SK-N-SH treated with all-trans-retinoic acid at 6 μM for 48 hours (cell line): ENCODE measurements around the gene LCN12.

Experiments used
- OSR1 ChIP-seq: fragments of 250-450 bp; sonication (Bioruptor Pico); IDR thresholded peaks from 2 replicates; pipeline ENCODE4 v1.8.0; 2022; ENCODE audit warnings: moderate library complexity, mild to moderate bottlenecking, inconsistent platforms
- ZFP30 ChIP-seq: fragments of 450-650 bp; formaldehyde crosslinking; IDR thresholded peaks from 2 replicates; pipeline ENCODE4 v1.5.0; 2022; ENCODE audit warnings: mild to moderate bottlenecking, moderate library complexity
- ZNF70 ChIP-seq: fragments of 450-650 bp; formaldehyde crosslinking; IDR thresholded peaks from 2 replicates; pipeline ENCODE4 v1.5.0; 2020; ENCODE audit warnings: mild to moderate bottlenecking, moderate library complexity

DNA sequence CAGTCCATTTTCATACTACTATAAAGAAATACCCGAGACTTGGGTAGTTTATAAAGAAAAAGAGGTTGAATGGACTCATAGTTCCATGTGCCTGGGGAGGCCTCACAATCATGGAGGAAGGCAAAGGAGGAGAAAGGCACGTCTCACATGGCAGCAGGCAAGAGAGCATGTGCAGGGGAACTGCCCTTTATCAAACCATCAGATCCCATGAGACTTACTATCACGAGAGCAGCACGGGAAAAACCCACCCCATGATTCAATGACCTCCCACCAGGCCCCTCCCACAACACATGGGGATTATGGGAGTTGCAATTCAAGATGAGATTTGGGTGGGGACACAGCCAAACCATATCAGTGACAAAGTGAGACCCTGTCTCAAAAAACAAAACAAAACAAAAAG lies 45.8 kb upstream of the LCN12 start:
- TF ChIP-seq ZFP30 (CRISPR knock-in tag) (no peak), OSR1 (CRISPR knock-in tag) (no peak), ZNF70 (no peak)
